Retinal pigment epithelial cell (primary cell): ENCODE data around the gene NKD1.

Experiments used
- DNase-seq: peaks from one replicate; pipeline ENCODE4 v3.0.0-alpha.2; 2010; ENCODE audit warnings: low read depth
- H3K4me3 ChIP-seq: 2 replicates; pipeline ENCODE4 v1.5.1; 2011; ENCODE audit warnings: mild to moderate bottlenecking, low read length, control low read depth, moderate library complexity
- CTCF ChIP-seq: conservative IDR thresholded peaks from 2 replicates; pipeline ENCODE4 v1.5.1; 2011; ENCODE audit warnings: low read depth, low read length, control low read depth, inconsistent platforms

The NKD1 gene

GRCh38 chr16:50580180-50580798 lies 32.1 kb downstream of the NKD1 start:
- TF ChIP-seq CTCF = no peak
- H3K4me3 ChIP-seq = no peak overlapping the region
- DNase-seq = no peak

GRCh38 chr16:50581845-50582244 lies 33.6 kb downstream of the NKD1 start:
- no peak for TF ChIP-seq CTCF
- DNase-seq = no peak
- H3K4me3 ChIP-seq = no peak overlapping the region

GRCh38 chr16:50583211-50583610 lies 35.0 kb downstream of the NKD1 start:
- TF ChIP-seq CTCF = no peak
- no peak overlapping the region for H3K4me3 ChIP-seq
- DNase-seq = no peak

- no peak overlapping the region for H3K4me3 ChIP-seq
- no peak for TF ChIP-seq CTCF
Measured at GRCh38 chr16:50584033-50584722, 36.0 kb downstream of the NKD1 start.

GRCh38 chr16:50585331-50585776 lies 37.2 kb downstream of the NKD1 start:
- no peak for TF ChIP-seq CTCF
- H3K4me3 ChIP-seq = no peak overlapping the region

More at GRCh38 chr16:50584033-50584722, 36.0 kb downstream of the NKD1 start:
- DNase-seq = no peak

GRCh38 chr16:50587543-50587942 lies 39.3 kb downstream of the NKD1 start:
- DNase-seq = no peak
- no peak overlapping the region for H3K4me3 ChIP-seq
- no peak for TF ChIP-seq CTCF

More at GRCh38 chr16:50585331-50585776, 37.2 kb downstream of the NKD1 start:
- DNase-seq = no peak

- H3K4me3 ChIP-seq = no peak overlapping the region
- no peak for TF ChIP-seq CTCF
- DNase-seq = no peak
Measured at GRCh38 chr16:50588276-50588675, 40.1 kb downstream of the NKD1 start.
